Ovary (tissue), 9 donors: ENCODE results near the gene ADGRV1. TPM values are rescaled to one million over a fixed set of nuclear protein-coding genes. Genes with fewer than 3 reads are reported as not detected.

Experiments used
- DNase-seq, 5 donors: peaks; one replicate each; pipeline ENCODE4 v3.0.0-alpha.2; 2019 to 2020
- H3K27ac ChIP-seq, 2 donors: fragments of 200-600 bp; one replicate each; pipeline versions ENCODE4 v1.5.1 to v1.8.0; 2019 to 2022
- H3K27me3 ChIP-seq: fragments of 200-600 bp; one replicate; pipeline ENCODE4 v1.8.0; 2022
- H3K36me3 ChIP-seq: fragments of 200-600 bp; sonication (generic); one replicate; pipeline ENCODE4 v1.5.1; 2019
- H3K4me1 ChIP-seq: one replicate; pipeline ENCODE4 v1.8.1; 2013; ENCODE audit warnings: mild to moderate bottlenecking, moderate library complexity; ENCODE audit not compliant: insufficient read depth
- H3K4me3 ChIP-seq: fragments of 200-600 bp; sonication (generic); one replicate; pipeline ENCODE4 v1.5.1; 2017
- H3K9me3 ChIP-seq, 2 donors: fragments of 200-600 bp in 1 of 2; sonication (generic) in 1 of 2; one replicate each; pipeline versions ENCODE4 v1.5.1 to v1.8.1; 2013 to 2019; ENCODE audit warnings: mild to moderate bottlenecking in 1 of 2, moderate library complexity in 1 of 2
- EP300 ChIP-seq: sonication (generic); formaldehyde crosslinking; IDR thresholded peaks from one replicate; pipeline ENCODE4 v1.6.1; 2017; ENCODE audit warnings: antibody characterized with exemption
- POLR2A ChIP-seq: fragments of 450-650 bp; IDR thresholded peaks from one replicate; pipeline ENCODE4 v1.6.1; 2017; ENCODE audit warnings: antibody characterized with exemption, mild to moderate bottlenecking, moderate library complexity
- WGBS, 3 donors: extraction: QIAGEN DNeasy Blood & Tissue Kit in 1 of 3; methylation state at CpG; one replicate each; pipeline versions ENCODE4 v1.1.5 to v1.1.7; 2013 to 2017; 5-methylcytosine and 5-hydroxymethylcytosine counted together
- intact Hi-C, 4 donors: fragments of 100-400 bp; cut with DNase I; formaldehyde crosslinking; loops; one replicate each; pipeline versions ENCODE4 v1.11.0 to v1.15.1; 2022 to 2023
- polyA plus RNA-seq, 2 donors: library from polyadenylated mRNA; stranded (reverse); fragments of 200-250 nt in 1 of 2; fragments of 350-450 nt in 1 of 2; fragmentation: Illumina TruSeq in 1 of 2; extraction: RNeasy Lipid Tissue Mini Kit (QIAGEN cat#74804) in 1 of 2; gene quantifications; one replicate each; pipeline ENCODE4 v1.2.3, GENCODE V29; 2013 to 2014
- total RNA-seq, 7 donors: library from RNA; depleted of rRNA in 2 of 7; stranded (reverse); fragments of >200 nt in 2 of 7; fragmentation: NEBNext Ultra II Directional in 3 of 7; extraction: Animal tissue kit (Norgen Biotek cat#: 25700) in 3 of 7; gene quantifications; one replicate each; pipeline versions ENCODE4 v1.1.0 to v1.2.4, GENCODE V29; 2016 to 2023
- TF ChIP-seq, protein P1 (sequence below), 3 donors: fragments of 450-650 bp in 2 of 3; fragments of 200-600 bp in 1 of 3; IDR thresholded peaks; one replicate each; pipeline versions ENCODE4 v1.5.1 to v1.8.0; 2016 to 2022; ENCODE audit warnings: antibody characterized with exemption in 3 of 3, mild to moderate bottlenecking in 1 of 3
- donor health status: DM: no; HTN: no; CAD: no; lungs with moderate emphysema.
- donor health status: DM: no; HTN: no; CAD: no.
- donor health status: Bipolar disorder and iron deficiency.
- donor health status: DM: yes; HTN: yes; CAD: no.
- donor health status: DM: no; HTN: no; CAD: no.
- donor health status: DM: yes; HTN: yes; CAD: no.

ADGRV1 gene
- total and polyA plus RNA-seq, 9 donors = 0.21 to 2.7 (median 1.1) TPM

DNA sequence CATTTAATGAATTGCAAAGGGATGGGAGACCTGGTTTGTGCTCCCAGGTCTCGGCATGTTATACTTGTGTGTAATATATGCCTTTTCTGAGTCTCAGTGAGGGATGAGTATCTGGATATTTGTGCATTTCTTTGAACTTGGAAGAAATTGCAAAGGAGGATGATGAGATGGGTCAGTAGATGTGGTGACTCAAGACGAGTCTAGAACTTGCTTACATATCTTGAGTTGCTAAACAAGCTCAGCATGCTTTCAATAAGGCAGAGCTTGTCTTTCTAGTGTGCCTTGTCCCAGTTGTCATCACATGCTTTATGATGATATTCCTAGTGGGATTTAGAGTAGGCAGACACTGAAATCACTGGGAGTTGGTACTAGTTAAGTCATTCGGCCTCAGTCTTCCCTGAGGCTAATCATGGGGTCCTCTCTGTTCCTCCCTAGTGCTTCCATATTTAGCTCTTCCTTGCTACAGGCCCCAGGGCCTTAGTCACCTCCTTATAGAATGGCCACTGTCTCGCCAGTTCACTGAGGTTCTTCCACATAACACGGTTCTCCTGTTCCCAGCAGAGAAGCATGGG is 602.2 kb downstream of the ADGRV1 start:
- 83 to 98% (median 96%) methylated on average over 5 of the region's 5 CpGs for WGBS, 3 donors

GRCh38 chr5:91162534-91163381 is 604.2 kb downstream of the ADGRV1 start:
- no peak overlapping the region for H3K27ac ChIP-seq

More for the DNA sequence above, 602.2 kb downstream of the ADGRV1 start:
- Histone ChIP-seq H3K27me3 (no peaks in the 10 kb centered on the region), H3K4me3 (no peak overlapping the region), H3K9me3 (no peaks in the 10 kb centered on the region), H3K27ac (no peak overlapping the region), H3K4me1 (no peaks in the 10 kb centered on the region), H3K36me3 (no peaks in the 10 kb centered on the region)
- TF ChIP-seq, protein P1, sequence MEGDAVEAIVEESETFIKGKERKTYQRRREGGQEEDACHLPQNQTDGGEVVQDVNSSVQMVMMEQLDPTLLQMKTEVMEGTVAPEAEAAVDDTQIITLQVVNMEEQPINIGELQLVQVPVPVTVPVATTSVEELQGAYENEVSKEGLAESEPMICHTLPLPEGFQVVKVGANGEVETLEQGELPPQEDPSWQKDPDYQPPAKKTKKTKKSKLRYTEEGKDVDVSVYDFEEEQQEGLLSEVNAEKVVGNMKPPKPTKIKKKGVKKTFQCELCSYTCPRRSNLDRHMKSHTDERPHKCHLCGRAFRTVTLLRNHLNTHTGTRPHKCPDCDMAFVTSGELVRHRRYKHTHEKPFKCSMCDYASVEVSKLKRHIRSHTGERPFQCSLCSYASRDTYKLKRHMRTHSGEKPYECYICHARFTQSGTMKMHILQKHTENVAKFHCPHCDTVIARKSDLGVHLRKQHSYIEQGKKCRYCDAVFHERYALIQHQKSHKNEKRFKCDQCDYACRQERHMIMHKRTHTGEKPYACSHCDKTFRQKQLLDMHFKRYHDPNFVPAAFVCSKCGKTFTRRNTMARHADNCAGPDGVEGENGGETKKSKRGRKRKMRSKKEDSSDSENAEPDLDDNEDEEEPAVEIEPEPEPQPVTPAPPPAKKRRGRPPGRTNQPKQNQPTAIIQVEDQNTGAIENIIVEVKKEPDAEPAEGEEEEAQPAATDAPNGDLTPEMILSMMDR (IDR thresholded peaks at IDR 0.05) = no peak
- TF ChIP-seq EP300 (no peak), POLR2A (no peak)
- intact Hi-C loops = no loop called here
- no peak for DNase-seq

DNA sequence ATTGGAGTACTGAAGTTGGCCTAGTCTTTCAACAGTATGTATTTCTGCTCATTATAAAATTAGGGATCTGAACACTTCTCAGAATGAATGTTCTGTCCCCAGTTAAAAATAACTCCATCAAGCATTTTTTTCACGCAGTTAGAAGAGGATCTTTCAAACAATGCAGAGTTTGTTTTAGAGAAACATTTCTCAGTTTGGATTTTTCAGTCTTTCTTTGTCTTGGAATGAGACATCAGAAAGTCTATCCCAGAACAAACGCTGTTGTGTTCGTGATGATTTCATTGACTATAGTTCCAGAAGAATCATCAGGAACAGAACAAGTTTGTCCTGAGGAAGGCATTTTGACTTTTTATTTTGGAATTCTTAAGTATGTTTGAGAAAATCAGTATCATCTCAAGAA is 605.8 kb downstream of the ADGRV1 start:
- intact Hi-C loops = no loop called here
- H3K27me3 ChIP-seq = no peaks in the 10 kb centered on the region

More at GRCh38 chr5:91162534-91163381, 604.2 kb downstream of the ADGRV1 start:
- TF ChIP-seq POLR2A (no peak), EP300 (no peak)
- TF ChIP-seq, protein P1 (IDR thresholded peaks at IDR 0.05) = no peak
- intact Hi-C loops = no loop called here
- Histone ChIP-seq H3K36me3 (no peaks in the 10 kb centered on the region), H3K9me3 (no peaks in the 10 kb centered on the region), H3K27me3 (no peaks in the 10 kb centered on the region), H3K4me1 (no peaks in the 10 kb centered on the region), H3K4me3 (no peak overlapping the region)
- WGBS, 3 donors = 51 to 59% (median 55%) methylated on average over 6 of the region's 6 CpGs
- peak in 3 of 5 donors; percentile 33 to 47 (median 34) for DNase-seq

DNA sequence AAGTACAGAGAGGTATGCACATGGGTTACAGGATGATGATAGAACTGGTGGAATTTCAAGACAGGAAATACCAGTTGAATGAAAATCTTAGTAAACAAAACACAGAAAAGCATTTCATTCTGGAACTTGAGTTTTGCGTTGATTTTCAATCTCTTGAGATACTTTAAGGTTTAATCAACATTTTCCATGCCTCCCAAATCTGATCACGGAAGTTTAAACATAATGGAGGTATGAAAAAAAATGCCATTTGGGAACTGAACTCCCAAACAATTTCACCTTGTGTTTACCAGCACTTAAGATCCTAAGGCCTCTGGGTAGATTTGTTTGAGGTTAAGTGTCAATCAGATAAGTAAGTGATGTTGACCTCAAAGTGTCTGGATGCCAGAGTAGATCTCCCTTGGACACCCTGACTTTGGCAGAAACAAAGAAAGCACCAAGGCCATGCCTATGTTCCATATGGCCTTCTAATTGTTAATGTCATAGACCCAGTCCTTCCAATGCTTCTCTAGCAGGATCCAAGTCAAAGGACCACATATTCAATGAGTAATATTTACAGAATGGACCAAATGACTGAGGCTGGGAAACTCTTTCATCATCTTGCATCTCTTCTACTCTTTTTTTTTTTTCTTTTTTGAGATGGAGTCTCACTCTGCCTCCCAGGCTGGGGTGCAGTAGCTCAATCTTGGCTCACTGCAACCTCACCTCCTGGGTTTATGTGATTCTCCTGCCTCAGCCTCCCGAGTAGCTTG is 607.6 kb downstream of the ADGRV1 start:
- no peak overlapping the region for H3K27ac ChIP-seq
- DNase-seq = no peak
- WGBS, 3 donors = 54 to 64% (median 59%) methylated on average over 3 of the region's 3 CpGs
- no peaks in the 10 kb centered on the region for H3K27me3 ChIP-seq
- no peaks in the 10 kb centered on the region for H3K36me3 ChIP-seq
- no peaks in the 10 kb centered on the region for H3K9me3 ChIP-seq
- intact Hi-C loops = no loop called here
- H3K4me3 ChIP-seq = no peak overlapping the region
- H3K4me1 ChIP-seq = no peaks in the 10 kb centered on the region
- TF ChIP-seq EP300 = no peak
- no peak for TF ChIP-seq POLR2A
- TF ChIP-seq, protein P1 (IDR thresholded peaks at IDR 0.05) = no peak

More for the DNA sequence above, 605.8 kb downstream of the ADGRV1 start:
- Histone ChIP-seq H3K4me1 (no peaks in the 10 kb centered on the region), H3K9me3 (no peaks in the 10 kb centered on the region), H3K4me3 (no peak overlapping the region), H3K27ac (no peak overlapping the region), H3K36me3 (no peaks in the 10 kb centered on the region)
- WGBS, 3 donors = 28 to 41% (median 30%) methylated on average over 3 of the region's 3 CpGs
- no peak for DNase-seq
- TF ChIP-seq POLR2A (no peak), EP300 (no peak)
- TF ChIP-seq, protein P1 (IDR thresholded peaks at IDR 0.05) = no peak
